OCI-LY7 (cell line): ENCODE results near the gene KCNK15. TPM values are rescaled to one million over a fixed set of nuclear protein-coding genes. Genes with fewer than 3 reads are reported as not detected.

Experiments
- BruUV-seq: library from RNA; stranded (reverse); fragments of 400-500 nt; replicated peaks from 2 replicates; lab custom pipeline; 2021; lab: Mats Ljungman, UMichigan
- CTCF ChIA-PET: fragments of 300-600 bp; sonication (Branson Sonifier 250); formaldehyde crosslinking; loops from one replicate; lab custom pipeline; 2022; ENCODE audit warnings: antibody characterized with exemption; ENCODE audit not compliant: unreplicated experiment; lab: Charles Lee
- POLR2A ChIA-PET: fragments of 300-600 bp; sonication (Branson Sonifier 250); formaldehyde crosslinking; loops from one replicate; lab custom pipeline; 2022; ENCODE audit warnings: antibody characterized with exemption; lab: Charles Lee
- DNase-seq: peaks from one replicate; pipeline ENCODE4 v3.0.0-alpha.2; 2015; ENCODE audit warnings: low spot score
- H2AFZ ChIP-seq: fragments of 200-600 bp; sonication (generic), shearing (Covaris generic); 2 replicates; pipeline ENCODE4 v1.6.1; 2014; ENCODE audit warnings: mild to moderate bottlenecking, antibody characterized with exemption, low read length, moderate library complexity
- H3K27ac ChIP-seq: fragments of 200-600 bp; sonication (generic); 2 replicates; pipeline ENCODE4 v1.5.1; 2014; ENCODE audit warnings: mixed run types, low read depth, mild to moderate bottlenecking, moderate library complexity, low read length, inconsistent platforms; ENCODE audit not compliant: poor library complexity, severe bottlenecking
- H3K36me3 ChIP-seq: fragments of 200-600 bp; sonication (generic); 2 replicates; pipeline ENCODE4 v1.6.1; 2014; ENCODE audit warnings: mild to moderate bottlenecking, antibody characterized with exemption, low read length, moderate library complexity, mixed read lengths; ENCODE audit not compliant: insufficient read depth
- H3K4me1 ChIP-seq: fragments of 200-600 bp; sonication (generic); 2 replicates; pipeline ENCODE4 v1.5.1; 2014; ENCODE audit warnings: mild to moderate bottlenecking, low read length; ENCODE audit not compliant: insufficient read depth, poor library complexity, severe bottlenecking
- H3K4me2 ChIP-seq: fragments of 200-600 bp; sonication (generic); 2 replicates; pipeline ENCODE4 v1.6.1; 2014; ENCODE audit warnings: mild to moderate bottlenecking, low read length
- H3K4me3 ChIP-seq: fragments of 200-600 bp; sonication (generic); 2 replicates; pipeline ENCODE4 v1.5.1; 2014; ENCODE audit warnings: mild to moderate bottlenecking, low read depth, low read length; ENCODE audit not compliant: poor library complexity, severe bottlenecking
- H3K79me2 ChIP-seq: fragments of 200-600 bp; sonication (generic); 2 replicates; pipeline ENCODE4 v1.6.1; 2016; ENCODE audit warnings: low read depth, mild to moderate bottlenecking, low read length, moderate library complexity, mixed read lengths; ENCODE audit not compliant: insufficient read depth
- H3K9me2 ChIP-seq: fragments of 200-600 bp; sonication (generic); 2 replicates; pipeline ENCODE4 v1.6.1; 2016; ENCODE audit warnings: mild to moderate bottlenecking, low read length, mixed read lengths; ENCODE audit not compliant: insufficient read depth
- H3K9me3 ChIP-seq: fragments of 200-600 bp; sonication (generic); 2 replicates; pipeline ENCODE4 v1.6.1; 2014; ENCODE audit warnings: mild to moderate bottlenecking, mixed run types, low read length, mixed read lengths
- H4K20me1 ChIP-seq: fragments of 200-600 bp; sonication (generic); 2 replicates; pipeline ENCODE4 v1.6.1; 2014; ENCODE audit warnings: mild to moderate bottlenecking, antibody characterized with exemption, low read length, moderate library complexity, mixed read lengths; ENCODE audit not compliant: insufficient read depth
- EZH2phosphoT487 ChIP-seq: fragments of 200-600 bp; sonication (generic); IDR thresholded peaks from 2 replicates; pipeline ENCODE4 v1.6.1; 2018; ENCODE audit warnings: low read depth, borderline replicate concordance, mild to moderate bottlenecking, mixed run types, antibody characterized with exemption, low read length, moderate library complexity, mixed read lengths
- intact Hi-C: fragments of 100-400 bp; cut with micrococcal nuclease; formaldehyde crosslinking; loops from one replicate; pipeline ENCODE4 v1.10.0; 2022; ENCODE audit not compliant: unreplicated experiment
- total RNA-seq, 2 experiments: library from RNA; depleted of rRNA in 1 of 2; stranded (reverse); fragments of >200 nt in 1 of 2; shearing (Covaris generic) in 1 of 2; gene quantifications; 2 replicates each; pipeline ENCODE4 v1.2.3, GENCODE V29; 2014 to 2022
- TF ChIP-seq, protein P1 (sequence below): fragments of 200-600 bp; sonication (generic); conservative IDR thresholded peaks from 2 replicates; pipeline ENCODE4 v1.5.1; 2014; ENCODE audit warnings: mild to moderate bottlenecking, antibody characterized with exemption, low read length, moderate library complexity, mixed read lengths

KCNK15 gene
- total RNA-seq, 2 experiments from 2014 or later: not detected

- Histone ChIP-seq H2AFZ (no peak overlapping the region), H3K27ac (no peak overlapping the region), H3K4me3 (no peak overlapping the region), H3K4me2 (no peak overlapping the region), H3K79me2 (no peaks in the 10 kb centered on the region), H3K4me1 (no peaks in the 10 kb centered on the region), H4K20me1 (no peaks in the 10 kb centered on the region), H3K9me2 (no peaks in the 10 kb centered on the region), H3K36me3 (0 out of 2 replicates have a peak, but pooled peaks cover 4% of the 10 kb centered on the region), H3K9me3 (no peaks in the 10 kb centered on the region)
- CTCF ChIA-PET: no interaction called here
- intact Hi-C loops: no loop called here
- no peak for DNase-seq
- TF ChIP-seq, protein P1, sequence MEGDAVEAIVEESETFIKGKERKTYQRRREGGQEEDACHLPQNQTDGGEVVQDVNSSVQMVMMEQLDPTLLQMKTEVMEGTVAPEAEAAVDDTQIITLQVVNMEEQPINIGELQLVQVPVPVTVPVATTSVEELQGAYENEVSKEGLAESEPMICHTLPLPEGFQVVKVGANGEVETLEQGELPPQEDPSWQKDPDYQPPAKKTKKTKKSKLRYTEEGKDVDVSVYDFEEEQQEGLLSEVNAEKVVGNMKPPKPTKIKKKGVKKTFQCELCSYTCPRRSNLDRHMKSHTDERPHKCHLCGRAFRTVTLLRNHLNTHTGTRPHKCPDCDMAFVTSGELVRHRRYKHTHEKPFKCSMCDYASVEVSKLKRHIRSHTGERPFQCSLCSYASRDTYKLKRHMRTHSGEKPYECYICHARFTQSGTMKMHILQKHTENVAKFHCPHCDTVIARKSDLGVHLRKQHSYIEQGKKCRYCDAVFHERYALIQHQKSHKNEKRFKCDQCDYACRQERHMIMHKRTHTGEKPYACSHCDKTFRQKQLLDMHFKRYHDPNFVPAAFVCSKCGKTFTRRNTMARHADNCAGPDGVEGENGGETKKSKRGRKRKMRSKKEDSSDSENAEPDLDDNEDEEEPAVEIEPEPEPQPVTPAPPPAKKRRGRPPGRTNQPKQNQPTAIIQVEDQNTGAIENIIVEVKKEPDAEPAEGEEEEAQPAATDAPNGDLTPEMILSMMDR: no peak
- TF ChIP-seq EZH2phosphoT487: no peak
- no TSS peak for BruUV-seq
- POLR2A ChIA-PET: no interaction called here
Measured at GRCh38 chr20:44727651-44728050, 18.0 kb upstream of the KCNK15 start.

GRCh38 chr20:44728801-44729443 is 16.7 kb upstream of the KCNK15 start:
- H2AFZ ChIP-seq: no peak overlapping the region
- 0 out of 2 replicates have a peak, but pooled peaks cover 4% of the 10 kb centered on the region for H3K36me3 ChIP-seq
- no peak for TF ChIP-seq EZH2phosphoT487
- TF ChIP-seq, protein P1: no peak
- no peak for DNase-seq
- CTCF ChIA-PET: no interaction called here
- no peaks in the 10 kb centered on the region for H3K79me2 ChIP-seq
- H3K4me3 ChIP-seq: no peak overlapping the region
- H3K9me3 ChIP-seq: no peaks in the 10 kb centered on the region
- POLR2A ChIA-PET: no interaction called here
- intact Hi-C loops: no loop called here
- H4K20me1 ChIP-seq: no peaks in the 10 kb centered on the region
- BruUV-seq: no TSS peak
- no peaks in the 10 kb centered on the region for H3K9me2 ChIP-seq
- H3K4me2 ChIP-seq: no peak overlapping the region
- H3K27ac ChIP-seq: no peak overlapping the region
- no peaks in the 10 kb centered on the region for H3K4me1 ChIP-seq

GRCh38 chr20:44730441-44730840 is 15.2 kb upstream of the KCNK15 start:
- intact Hi-C loops: no loop called here
- TF ChIP-seq, protein P1: no peak
- TF ChIP-seq EZH2phosphoT487: no peak
- Histone ChIP-seq H3K36me3 (0 out of 2 replicates have a peak, but pooled peaks cover 4% of the 10 kb centered on the region), H4K20me1 (no peaks in the 10 kb centered on the region), H2AFZ (no peak overlapping the region), H3K79me2 (no peaks in the 10 kb centered on the region), H3K4me1 (no peaks in the 10 kb centered on the region), H3K9me3 (no peaks in the 10 kb centered on the region), H3K4me2 (no peak overlapping the region), H3K9me2 (no peaks in the 10 kb centered on the region), H3K27ac (no peak overlapping the region), H3K4me3 (no peak overlapping the region)
- DNase-seq: no peak
- ChIA-PET POLR2A (interaction anchor here (1.1 kb wide), 1 partner anchor 46 kb away, joined by 3 read pairs; no protein-coding TSS in a partner anchor), CTCF (no interaction called here)
- no TSS peak for BruUV-seq
